Esophagus muscularis mucosa (tissue), 4 donors: Measurements from ENCODE around the gene SDK2. TPM values are rescaled to one million over a fixed set of nuclear protein-coding genes. Genes with fewer than 3 reads are reported as not detected.

ENCODE experiments used
- DNase-seq: peaks from one replicate; pipeline ENCODE4 v3.0.0-alpha.2; 2017; ENCODE audit errors: extremely low spot score
- H3K27ac ChIP-seq, 4 donors: fragments of 200-600 bp; sonication (generic); replicated peaks in 1 of 4; 1 replicate in 3 of 4; 2 replicates in 1 of 4; pipeline ENCODE4 v1.5.1; 2016 to 2019; ENCODE audit warnings: mild to moderate bottlenecking in 1 of 4
- H3K27me3 ChIP-seq, 4 donors: fragments of 200-600 bp; sonication (generic); one replicate each; pipeline versions ENCODE4 v1.5.1 to v1.6.0; 2016 to 2019
- H3K36me3 ChIP-seq, 4 donors: fragments of 200-600 bp; sonication (generic); one replicate each; pipeline ENCODE4 v1.5.1; 2016 to 2019
- H3K4me1 ChIP-seq, 4 donors: fragments of 200-600 bp; sonication (generic); one replicate each; pipeline ENCODE4 v1.5.1; 2016 to 2019
- H3K4me3 ChIP-seq, 4 donors: fragments of 200-600 bp; sonication (generic); 1 replicate in 2 of 4; 2 replicates in 2 of 4; pipeline ENCODE4 v1.5.1; 2016 to 2019; ENCODE audit warnings: mild to moderate bottlenecking in 4 of 4, moderate library complexity in 1 of 4
- H3K9me3 ChIP-seq, 4 donors: fragments of 200-600 bp; sonication (generic); 1 replicate in 3 of 4; 2 replicates in 1 of 4; pipeline ENCODE4 v1.5.1; 2016 to 2019
- CTCF ChIP-seq, 3 experiments: fragments of 200-600 bp in 2 of 3; fragments of 450-650 bp in 1 of 3; sonication (generic) in 2 of 3; IDR thresholded peaks; one replicate each; pipeline ENCODE4 v1.5.1; 2017 to 2019; ENCODE audit warnings: antibody characterized with exemption in 3 of 3, mild to moderate bottlenecking in 2 of 3, moderate library complexity in 1 of 3
- EP300 ChIP-seq: sonication (generic); formaldehyde crosslinking; IDR thresholded peaks from one replicate; pipeline ENCODE4 v1.6.1; 2017; ENCODE audit warnings: antibody characterized with exemption
- POLR2A ChIP-seq: fragments of 450-650 bp; IDR thresholded peaks from one replicate; pipeline ENCODE4 v1.6.1; 2017; ENCODE audit warnings: antibody characterized with exemption, moderate library complexity, mild to moderate bottlenecking, low read depth
- POLR2AphosphoS5 ChIP-seq, 2 donors: sonication (generic); formaldehyde crosslinking; IDR thresholded peaks; one replicate each; pipeline ENCODE4 v1.6.1; 2017; ENCODE audit warnings: antibody characterized with exemption in 2 of 2
- WGBS: methylation state at CpG from one replicate; pipeline ENCODE4 v1.1.5; 2018; 5-methylcytosine and 5-hydroxymethylcytosine counted together
- intact Hi-C: fragments of 100-400 bp; cut with DNase I; formaldehyde crosslinking; loops from one replicate; pipeline ENCODE4 v1.15.1; 2023
- total RNA-seq, 4 donors: library from RNA; depleted of rRNA; stranded (reverse); fragments of >200 nt; gene quantifications; one replicate each; pipeline versions ENCODE4 v1.1.0 to v1.2.1, GENCODE V29; 2016

SDK2 gene
- total RNA-seq, 4 donors from 2014 or later: 0.42 to 2.0 (median 1.2) TPM

GRCh38 chr17:73689596-73690275 is 45.5 kb upstream of the SDK2 start:
- no peak overlapping the region for H3K4me3 ChIP-seq
- no peaks in the 10 kb centered on the region for H3K36me3 ChIP-seq
- intact Hi-C loops: no loop called here
- H3K27ac ChIP-seq: no peak overlapping the region
- WGBS: 76% methylated on average over 11 of the region's 13 CpGs
- peak; percentile 82 for DNase-seq
- TF ChIP-seq EP300: no peak
- TF ChIP-seq POLR2AphosphoS5 (IDR thresholded peaks at IDR 0.05): no peak
- TF ChIP-seq POLR2A: no peak
- no peaks in the 10 kb centered on the region for H3K4me1 ChIP-seq
- peaks cover 0 to 22% (median 0%) of the 10 kb centered on the region in 4 donors for H3K27me3 ChIP-seq
- peaks cover 0 to 6% (median 0%) of the 10 kb centered on the region in 4 donors for H3K9me3 ChIP-seq

DNA sequence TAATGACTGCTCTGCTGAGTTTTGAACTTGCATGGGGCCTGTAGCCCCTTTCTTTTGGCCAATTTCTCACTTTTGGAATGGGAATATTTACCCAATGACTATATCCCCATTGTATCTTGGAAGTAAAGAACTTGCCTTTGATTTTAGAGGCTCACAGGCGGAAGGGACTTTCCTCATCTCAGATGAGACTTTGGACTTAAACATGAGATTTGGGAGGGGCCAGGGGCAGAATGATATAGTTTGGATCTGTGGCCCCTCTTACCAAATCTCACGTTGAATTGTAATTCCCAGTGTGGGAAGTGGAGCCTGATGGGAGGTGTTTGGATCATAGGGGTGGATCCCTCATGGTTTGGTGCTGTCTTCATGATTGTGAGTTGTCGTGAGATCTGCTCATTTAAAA is 42.7 kb upstream of the SDK2 start:
- Histone ChIP-seq H3K27me3 (peaks cover 0 to 31% (median 0%) of the 10 kb centered on the region in 4 donors), H3K9me3 (peaks cover 0 to 13% (median 1%) of the 10 kb centered on the region in 4 donors), H3K36me3 (no peaks in the 10 kb centered on the region), H3K27ac (no peak overlapping the region), H3K4me3 (no peak overlapping the region), H3K4me1 (no peaks in the 10 kb centered on the region)
- intact Hi-C loops: no loop called here
- DNase-seq: peak; percentile 78
- 90% methylated on average over 3 of the region's 3 CpGs for WGBS
- TF ChIP-seq POLR2AphosphoS5 (IDR thresholded peaks at IDR 0.05) (no peak), POLR2A (no peak)

DNA sequence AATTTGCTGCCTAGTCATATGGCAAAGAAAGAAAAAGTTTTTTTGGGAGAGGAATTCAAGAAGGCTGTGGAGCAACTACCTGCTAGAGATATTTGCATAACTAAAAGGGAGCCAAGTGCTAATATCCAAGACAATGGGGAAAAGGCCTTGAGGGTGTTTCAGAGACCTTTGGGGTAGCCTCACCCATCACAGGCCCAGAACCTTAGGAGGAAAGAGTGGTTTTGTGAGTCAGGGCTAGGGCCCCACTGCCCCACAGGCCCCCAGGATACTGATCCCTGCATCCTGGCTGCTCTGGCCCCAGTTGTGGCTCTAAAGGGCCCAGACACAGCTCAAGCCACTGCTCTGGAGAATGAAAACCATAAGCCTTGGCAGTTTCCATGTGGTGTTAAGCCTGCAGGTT is 41.9 kb upstream of the SDK2 start:
- Histone ChIP-seq H3K4me1 (no peaks in the 10 kb centered on the region), H3K36me3 (no peaks in the 10 kb centered on the region), H3K27me3 (peaks cover 0 to 25% (median 0%) of the 10 kb centered on the region in 4 donors), H3K9me3 (peaks cover 0 to 21% (median 4%) of the 10 kb centered on the region in 4 donors), H3K27ac (no peak overlapping the region), H3K4me3 (no peak overlapping the region)
- intact Hi-C loops: no loop called here
- peak; percentile 29 for DNase-seq
- TF ChIP-seq EP300 (no peak), POLR2AphosphoS5 (IDR thresholded peaks at IDR 0.05) (no peak), CTCF (IDR thresholded peaks at IDR 0.05) (no peak), POLR2A (no peak)

DNA sequence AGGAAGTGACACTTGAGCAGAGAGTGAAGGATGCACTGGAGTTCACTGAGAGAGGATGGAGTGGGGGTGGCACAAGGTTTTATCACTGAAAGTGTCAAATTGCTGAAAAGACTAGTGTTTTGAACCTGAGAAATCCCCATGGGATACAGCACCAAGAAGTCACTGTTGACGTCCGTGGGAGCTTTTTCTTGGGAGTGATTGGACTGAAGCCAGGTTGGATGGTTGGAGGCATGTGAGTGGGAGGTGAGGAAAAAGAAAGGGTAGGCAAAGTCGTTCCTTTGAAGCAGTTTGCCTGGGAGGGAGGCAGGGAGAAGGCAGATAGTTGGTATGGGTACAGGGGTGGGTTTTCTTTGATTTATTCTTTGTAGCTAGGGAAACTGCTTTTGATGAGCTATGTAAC is 39.9 kb upstream of the SDK2 start:
- intact Hi-C loops: no loop called here
- Histone ChIP-seq H3K27me3 (peaks cover 0 to 19% (median 0%) of the 10 kb centered on the region in 4 donors), H3K4me3 (no peak overlapping the region), H3K36me3 (no peaks in the 10 kb centered on the region), H3K4me1 (no peaks in the 10 kb centered on the region), H3K9me3 (peaks cover 0 to 21% (median 4%) of the 10 kb centered on the region in 4 donors), H3K27ac (no peak overlapping the region)
- TF ChIP-seq POLR2AphosphoS5 (IDR thresholded peaks at IDR 0.05): no peak
- TF ChIP-seq EP300: no peak
- no peak for TF ChIP-seq POLR2A
- TF ChIP-seq CTCF (IDR thresholded peaks at IDR 0.05): no peak
- WGBS: 40% methylated on average over 3 of the region's 3 CpGs
- no peak for DNase-seq

- no peaks in the 10 kb centered on the region for H3K4me1 ChIP-seq
- peaks cover 0 to 21% (median 4%) of the 10 kb centered on the region in 4 donors for H3K9me3 ChIP-seq
- H3K27me3 ChIP-seq: peaks cover 0 to 22% (median 0%) of the 10 kb centered on the region in 4 donors
- no peak for TF ChIP-seq EP300
- TF ChIP-seq POLR2AphosphoS5 (IDR thresholded peaks at IDR 0.05): no peak
- TF ChIP-seq POLR2A: no peak
- no peak for TF ChIP-seq CTCF (IDR thresholded peaks at IDR 0.05)
- no peak overlapping the region for H3K4me3 ChIP-seq
- no peak overlapping the region for H3K27ac ChIP-seq
- DNase-seq: peak; percentile 68
- H3K36me3 ChIP-seq: no peaks in the 10 kb centered on the region
- intact Hi-C loops: no loop called here
- WGBS: 53% methylated on average over 6 of the region's 6 CpGs
Measured at GRCh38 chr17:73683771-73684170, 39.5 kb upstream of the SDK2 start.

DNA sequence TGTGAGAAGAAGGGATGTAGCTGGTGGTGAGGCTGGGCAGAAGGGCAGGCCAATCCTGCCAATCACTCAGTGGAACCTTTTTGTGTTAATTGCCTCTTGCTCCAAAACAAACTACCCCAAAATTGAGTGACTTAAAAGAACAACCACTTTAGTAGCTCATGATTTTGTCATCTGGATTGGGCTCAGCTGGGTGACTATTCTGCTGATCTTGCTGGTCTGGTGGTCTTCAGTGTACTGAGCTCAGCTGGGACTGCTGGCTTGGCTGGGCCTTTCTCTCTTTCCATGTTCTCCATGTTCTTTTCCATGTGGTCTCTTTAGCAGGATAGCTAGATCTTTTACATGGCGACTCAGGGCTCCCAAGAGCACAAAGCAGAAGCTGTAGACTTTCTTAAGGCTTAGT is 37.7 kb upstream of the SDK2 start:
- intact Hi-C loops: no loop called here
- TF ChIP-seq EP300: no peak
- no peak overlapping the region for H3K4me3 ChIP-seq
- H3K27ac ChIP-seq: no peak overlapping the region
- no peaks in the 10 kb centered on the region for H3K36me3 ChIP-seq
- peaks cover 0 to 21% (median 4%) of the 10 kb centered on the region in 4 donors for H3K9me3 ChIP-seq
- no peak for DNase-seq
- 100% methylated on average over 1 of the region's 1 CpG for WGBS
- H3K27me3 ChIP-seq: peaks cover 0 to 23% (median 0%) of the 10 kb centered on the region in 4 donors
- H3K4me1 ChIP-seq: no peaks in the 10 kb centered on the region
